Activated naive CD8-positive, alpha-beta T cell treated with anti-CD3 and anti-CD28 coated beads, Interleukin-2, amount 50 U/mL, for 24 hours (primary cell): ENCODE data around the gene CLEC7A.

Source experiments
- ATAC-seq: fragments of 150-1000 bp; cut with Tn5 transposase; one replicate; pipeline ENCODE4 v1.10.0; 2021
- DNase-seq: peaks from one replicate; pipeline ENCODE4 v3.0.0; 2021
- H3K27ac Mint-ChIP-seq: one replicate; pipeline ENCODE4 v1.8.0; 2021; ENCODE audit warnings: mild to moderate bottlenecking, mixed read lengths
- H3K27me3 Mint-ChIP-seq: one replicate; pipeline ENCODE4 v1.8.0; 2021; ENCODE audit warnings: mixed read lengths
- H3K36me3 Mint-ChIP-seq: one replicate; pipeline ENCODE4 v1.8.0; 2021; ENCODE audit warnings: low read depth, mixed read lengths
- H3K4me1 Mint-ChIP-seq: one replicate; pipeline ENCODE4 v1.8.0; 2021; ENCODE audit warnings: mixed read lengths
- H3K4me3 Mint-ChIP-seq: one replicate; pipeline ENCODE4 v1.8.0; 2021; ENCODE audit warnings: mild to moderate bottlenecking, moderate library complexity, mixed read lengths
- H3K9me3 Mint-ChIP-seq: one replicate; pipeline ENCODE4 v1.8.0; 2021; ENCODE audit warnings: mixed read lengths

Gene CLEC7A

GRCh38 chr12:10121278-10121677, 8.7 kb downstream of the CLEC7A start:
- no peak for ATAC-seq
- no peak overlapping the region for H3K4me3 Mint-ChIP-seq

GRCh38 chr12:10119066-10119465, 10.9 kb downstream of the CLEC7A start:
- Mint-ChIP-seq H3K4me1 (no peaks in the 10 kb centered on the region), H3K4me3 (no peak overlapping the region), H3K27me3 (no peaks in the 10 kb centered on the region), H3K27ac (no peak overlapping the region), H3K36me3 (peaks cover 2% of the 10 kb centered on the region), H3K9me3 (no peaks in the 10 kb centered on the region)
- DNase-seq (no peak), ATAC-seq (no peak)

More at GRCh38 chr12:10121278-10121677, 8.7 kb downstream of the CLEC7A start:
- H3K27me3 Mint-ChIP-seq: peaks cover 4% of the 10 kb centered on the region
- H3K36me3 Mint-ChIP-seq: peaks cover 2% of the 10 kb centered on the region
- H3K9me3 Mint-ChIP-seq: no peaks in the 10 kb centered on the region
- no peak overlapping the region for H3K27ac Mint-ChIP-seq
- DNase-seq: no peak
- peaks cover 3% of the 10 kb centered on the region for H3K4me1 Mint-ChIP-seq

GRCh38 chr12:10115890-10116289, 14.1 kb downstream of the CLEC7A start:
- no peaks in the 10 kb centered on the region for H3K9me3 Mint-ChIP-seq
- peaks cover 2% of the 10 kb centered on the region for H3K36me3 Mint-ChIP-seq
- DNase-seq (no peak), ATAC-seq (no peak)
- H3K4me3 Mint-ChIP-seq: no peak overlapping the region
- no peak overlapping the region for H3K27ac Mint-ChIP-seq
- H3K4me1 Mint-ChIP-seq: no peaks in the 10 kb centered on the region
- no peaks in the 10 kb centered on the region for H3K27me3 Mint-ChIP-seq

GRCh38 chr12:10115311-10115710, 14.7 kb downstream of the CLEC7A start:
- Mint-ChIP-seq H3K27ac (no peak overlapping the region), H3K9me3 (no peaks in the 10 kb centered on the region), H3K36me3 (peaks cover 2% of the 10 kb centered on the region), H3K4me3 (no peak overlapping the region), H3K4me1 (no peaks in the 10 kb centered on the region), H3K27me3 (no peaks in the 10 kb centered on the region)
- ATAC-seq (no peak), DNase-seq (no peak)

GRCh38 chr12:10113920-10114319, 16.1 kb downstream of the CLEC7A start:
- Mint-ChIP-seq H3K9me3 (no peaks in the 10 kb centered on the region), H3K27me3 (peaks cover 2% of the 10 kb centered on the region), H3K36me3 (no peaks in the 10 kb centered on the region), H3K4me1 (no peaks in the 10 kb centered on the region), H3K4me3 (no peak overlapping the region), H3K27ac (no peak overlapping the region)
- DNase-seq (no peak), ATAC-seq (no peak)

- H3K4me1 Mint-ChIP-seq: no peaks in the 10 kb centered on the region
- peaks cover 2% of the 10 kb centered on the region for H3K27me3 Mint-ChIP-seq
- no peaks in the 10 kb centered on the region for H3K36me3 Mint-ChIP-seq
- ATAC-seq: no peak
- no peak overlapping the region for H3K4me3 Mint-ChIP-seq
- no peak for DNase-seq
- H3K27ac Mint-ChIP-seq: no peak overlapping the region
- no peaks in the 10 kb centered on the region for H3K9me3 Mint-ChIP-seq
These were observed 16.9 kb downstream of the CLEC7A start for GRCh38 chr12:10113075-10113474.

GRCh38 chr12:10111451-10111850, 18.5 kb downstream of the CLEC7A start:
- DNase-seq: no peak

GRCh38 chr12:10110256-10110844, 19.6 kb downstream of the CLEC7A start:
- Mint-ChIP-seq H3K4me3 (no peak overlapping the region), H3K27ac (no peak overlapping the region), H3K4me1 (no peaks in the 10 kb centered on the region), H3K36me3 (no peaks in the 10 kb centered on the region), H3K9me3 (no peaks in the 10 kb centered on the region), H3K27me3 (peaks cover 4% of the 10 kb centered on the region)
- ATAC-seq (no peak), DNase-seq (no peak)

More at GRCh38 chr12:10111451-10111850, 18.5 kb downstream of the CLEC7A start:
- Mint-ChIP-seq H3K27ac (no peak overlapping the region), H3K36me3 (no peaks in the 10 kb centered on the region), H3K4me3 (no peak overlapping the region), H3K4me1 (no peaks in the 10 kb centered on the region), H3K9me3 (no peaks in the 10 kb centered on the region), H3K27me3 (peaks cover 2% of the 10 kb centered on the region)
- ATAC-seq: no peak

- Mint-ChIP-seq H3K4me1 (no peaks in the 10 kb centered on the region), H3K27me3 (peaks cover 5% of the 10 kb centered on the region), H3K36me3 (peaks cover 4% of the 10 kb centered on the region), H3K9me3 (peaks cover 8% of the 10 kb centered on the region), H3K4me3 (no peak overlapping the region), H3K27ac (no peak overlapping the region)
- DNase-seq: no peak
- no peak for ATAC-seq
These were observed 27.7 kb downstream of the CLEC7A start for GRCh38 chr12:10102322-10102721.

GRCh38 chr12:10101648-10102220, 28.3 kb downstream of the CLEC7A start:
- Mint-ChIP-seq H3K27me3 (peaks cover 5% of the 10 kb centered on the region), H3K4me3 (no peak overlapping the region), H3K36me3 (peaks cover 4% of the 10 kb centered on the region), H3K9me3 (peaks cover 8% of the 10 kb centered on the region), H3K27ac (no peak overlapping the region), H3K4me1 (no peaks in the 10 kb centered on the region)
- ATAC-seq (peak; percentile 33), DNase-seq (no peak)

- no peak overlapping the region for H3K4me3 Mint-ChIP-seq
- H3K4me1 Mint-ChIP-seq: no peaks in the 10 kb centered on the region
- peaks cover 5% of the 10 kb centered on the region for H3K27me3 Mint-ChIP-seq
- H3K9me3 Mint-ChIP-seq: peaks cover 8% of the 10 kb centered on the region
- ATAC-seq: no peak
- H3K27ac Mint-ChIP-seq: no peak overlapping the region
- no peak for DNase-seq
- H3K36me3 Mint-ChIP-seq: peaks cover 4% of the 10 kb centered on the region
These were observed 28.9 kb downstream of the CLEC7A start for GRCh38 chr12:10101042-10101579.

- Mint-ChIP-seq H3K27me3 (peaks cover 3% of the 10 kb centered on the region), H3K4me3 (no peak within 1 kb of the TSS), H3K36me3 (peaks cover 4% of the 10 kb centered on the region), H3K27ac (no peak within 1 kb of the TSS), H3K9me3 (peaks cover 6% of the 10 kb centered on the region), H3K4me1 (no peaks in the 10 kb centered on the region)
- ATAC-seq (no peak), DNase-seq (no peak)
These were observed 31.2 kb downstream of the CLEC7A start, which contains the start of gene CLEC1A for GRCh38 chr12:10098791-10099190. CLEC1A (minus strand) TSS chr12:10098985; CDS start chr12:10098922, 63 bp downstream.

GRCh38 chr12:10097521-10097920, 32.5 kb downstream of the CLEC7A start:
- Mint-ChIP-seq H3K4me1 (no peaks in the 10 kb centered on the region), H3K27ac (no peak overlapping the region), H3K36me3 (no peaks in the 10 kb centered on the region), H3K9me3 (no peaks in the 10 kb centered on the region), H3K27me3 (peaks cover 3% of the 10 kb centered on the region), H3K4me3 (no peak overlapping the region)
- ATAC-seq (no peak), DNase-seq (no peak)

GRCh38 chr12:10095971-10096370, 34.0 kb downstream of the CLEC7A start:
- no peaks in the 10 kb centered on the region for H3K9me3 Mint-ChIP-seq
- no peaks in the 10 kb centered on the region for H3K4me1 Mint-ChIP-seq
- no peak for DNase-seq
- H3K27ac Mint-ChIP-seq: no peak overlapping the region
- ATAC-seq: no peak
- H3K36me3 Mint-ChIP-seq: no peaks in the 10 kb centered on the region
- H3K27me3 Mint-ChIP-seq: no peaks in the 10 kb centered on the region
- no peak overlapping the region for H3K4me3 Mint-ChIP-seq

GRCh38 chr12:10094646-10095395, 35.2 kb downstream of the CLEC7A start:
- Mint-ChIP-seq H3K9me3 (no peaks in the 10 kb centered on the region), H3K36me3 (peaks cover 1% of the 10 kb centered on the region), H3K27ac (no peak overlapping the region), H3K27me3 (no peaks in the 10 kb centered on the region), H3K4me3 (no peak overlapping the region), H3K4me1 (peaks cover 2% of the 10 kb centered on the region)
- ATAC-seq (no peak), DNase-seq (no peak)
